Measurements from ENCODE around the gene SARS2. TPM values are rescaled to one million over a fixed set of nuclear protein-coding genes. Genes with fewer than 3 reads are reported as not detected.

The SARS2 gene
- total RNA-seq, 1 donor from 2014 or later, result 21.6 TPM

DNA sequence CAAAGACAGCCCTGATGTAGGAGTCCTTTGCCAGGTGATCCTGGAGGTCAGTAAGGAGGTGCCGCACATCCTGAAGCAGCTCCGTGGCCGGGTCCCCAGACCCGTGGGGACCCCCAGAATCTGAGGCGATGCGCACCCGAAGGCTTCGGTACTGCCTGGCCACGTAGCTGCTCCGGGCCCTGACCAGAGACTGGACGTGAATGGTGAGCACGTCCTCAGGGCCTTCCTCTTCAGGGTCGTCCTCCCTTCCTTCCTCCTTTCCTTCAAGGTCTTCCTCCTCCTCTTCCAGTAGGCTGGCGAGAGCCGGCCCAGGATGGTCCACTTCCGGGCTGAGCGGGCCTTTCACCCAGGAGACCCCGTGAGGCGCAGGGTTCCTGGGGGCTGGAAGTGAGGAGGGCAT is 60.0 kb downstream of the SARS2 start:
- Histone ChIP-seq H3K9me3 (no peaks in the 10 kb centered on the region), H3K27me3 (no peaks in the 10 kb centered on the region), H3K36me3 (no peaks in the 10 kb centered on the region), H3K4me3 (no peak overlapping the region), H3K4me1 (peaks cover 12% of the 10 kb centered on the region), H3K27ac (no peak overlapping the region)
- intact Hi-C loops (cut with DNase I), result no loop called here
- TF ChIP-seq CTCF (IDR thresholded peaks at IDR 0.05), result no peak
- DNase-seq (no peak), ATAC-seq (no peak)

DNA sequence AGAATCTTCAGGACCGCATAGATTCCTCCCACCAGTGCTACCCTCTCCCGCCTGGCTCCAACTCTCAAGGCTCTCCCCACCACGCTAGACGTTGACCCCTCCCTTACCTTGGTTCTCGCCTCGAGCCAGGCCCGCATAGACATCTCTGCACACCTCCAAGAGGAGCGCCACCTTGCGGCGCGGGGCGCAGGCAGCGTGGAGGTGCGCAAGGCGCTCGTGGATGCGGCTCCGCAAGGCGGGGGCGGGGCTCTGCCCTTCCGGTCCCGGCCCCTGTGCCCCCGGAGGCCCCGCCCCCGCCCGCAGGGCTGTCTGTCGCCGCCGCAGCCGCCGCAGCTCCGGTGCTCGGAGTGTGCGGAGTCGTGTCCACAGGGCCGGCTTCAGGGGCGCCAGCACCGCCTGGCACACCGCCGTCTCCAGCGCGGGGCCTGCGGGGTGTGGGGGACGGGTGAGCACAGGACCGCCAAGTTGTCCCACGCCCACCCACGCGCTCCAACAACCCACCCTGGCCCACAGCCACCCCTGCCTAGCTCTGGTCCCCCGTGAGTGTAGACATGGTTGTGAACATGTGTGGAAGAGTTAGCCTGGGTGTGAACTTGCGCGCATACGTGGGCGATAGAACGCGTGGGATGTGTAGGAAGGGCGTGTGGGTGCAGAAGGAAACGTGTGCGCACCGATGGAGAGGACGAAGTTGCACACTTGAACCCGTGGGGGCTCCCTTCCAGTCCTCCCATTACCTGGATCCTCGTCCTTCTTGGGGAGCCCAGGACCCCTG is 60.5 kb downstream of the SARS2 start:
- Histone ChIP-seq H3K36me3 (no peaks in the 10 kb centered on the region), H3K27ac (peak overlapping the region; percentile 21), H3K4me3 (peak overlapping the region; percentile 53), H3K9me3 (no peaks in the 10 kb centered on the region), H3K4me1 (peaks cover 17% of the 10 kb centered on the region), H3K27me3 (no peaks in the 10 kb centered on the region)
- DNase-seq (peak; percentile 97), ATAC-seq (peak; percentile 98)
- peak; percentile 87 for TF ChIP-seq CTCF (IDR thresholded peaks at IDR 0.05)
- intact Hi-C loops (cut with DNase I), result no loop called here

GRCh38 chr19:38869160-38869835 is 61.3 kb downstream of the SARS2 start:
- H3K36me3 ChIP-seq, result no peaks in the 10 kb centered on the region
- peak overlapping the region; percentile 21 for H3K27ac ChIP-seq
- H3K4me1 ChIP-seq, result peaks cover 23% of the 10 kb centered on the region
- intact Hi-C loops (cut with DNase I), result no loop called here
- no peaks in the 10 kb centered on the region for H3K9me3 ChIP-seq
- TF ChIP-seq CTCF (IDR thresholded peaks at IDR 0.05), result no peak
- ATAC-seq (peak; percentile 1), DNase-seq (no peak)
- H3K4me3 ChIP-seq, result peak overlapping the region; percentile 53
- H3K27me3 ChIP-seq, result no peaks in the 10 kb centered on the region

DNA sequence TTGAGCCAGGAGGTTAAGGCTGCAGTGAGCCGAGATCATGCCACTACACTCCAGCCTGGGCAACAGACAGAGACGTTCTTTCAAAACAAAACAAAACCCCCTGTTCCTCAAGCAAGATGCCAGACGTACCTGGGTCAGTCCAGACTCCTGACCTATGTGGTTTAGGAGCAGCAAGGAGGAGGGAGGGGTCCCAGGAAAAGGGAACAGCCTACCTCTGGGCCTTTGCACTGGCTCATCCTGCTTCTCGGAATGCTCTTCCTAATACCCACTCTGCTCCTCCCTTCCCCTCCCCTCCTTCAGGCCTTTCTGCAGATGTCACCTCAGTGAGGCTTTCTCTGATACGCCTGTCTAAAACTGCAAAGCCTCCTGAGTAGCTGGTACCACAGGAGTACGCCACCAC is 62.0 kb downstream of the SARS2 start:
- ATAC-seq (no peak), DNase-seq (no peak)
- H3K4me1 ChIP-seq, result peaks cover 28% of the 10 kb centered on the region
- no peak for TF ChIP-seq CTCF (IDR thresholded peaks at IDR 0.05)
- no peaks in the 10 kb centered on the region for H3K36me3 ChIP-seq
- intact Hi-C loops (cut with DNase I), result no loop called here
- no peak overlapping the region for H3K27ac ChIP-seq
- H3K4me3 ChIP-seq, result peak overlapping the region; percentile 53
- H3K9me3 ChIP-seq, result no peaks in the 10 kb centered on the region
- H3K27me3 ChIP-seq, result no peaks in the 10 kb centered on the region

DNA sequence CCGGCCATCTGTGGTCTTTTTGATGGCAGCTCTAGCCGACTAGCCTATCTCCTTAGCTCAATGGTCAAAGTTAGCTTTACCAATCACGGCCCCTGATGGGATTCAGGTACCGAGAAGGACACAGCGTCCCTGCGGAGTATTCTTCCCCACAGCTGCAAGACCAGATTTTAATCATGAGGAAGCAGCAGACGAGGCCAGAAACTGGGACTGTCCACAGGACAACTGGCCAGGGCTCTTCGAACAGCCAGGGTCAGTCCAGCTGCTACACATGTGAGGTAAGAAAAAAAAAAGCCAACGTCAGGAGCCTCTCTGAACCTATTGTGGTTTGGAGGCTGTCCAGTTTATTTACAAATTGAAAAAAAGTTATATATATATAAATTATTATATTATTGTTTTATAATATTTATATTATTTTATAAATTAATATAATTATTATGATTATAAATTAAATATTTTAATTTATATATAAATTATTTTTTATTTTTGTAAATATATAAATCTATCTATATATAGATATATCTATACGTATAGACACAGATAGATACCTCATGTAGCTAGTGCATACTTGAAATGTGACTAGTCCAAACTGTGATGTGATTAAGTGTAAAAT is 63.3 kb downstream of the SARS2 start:
- H3K4me3 ChIP-seq, result no peak overlapping the region
- intact Hi-C loops (cut with DNase I), result no loop called here
- TF ChIP-seq CTCF (IDR thresholded peaks at IDR 0.05), result no peak
- H3K27ac ChIP-seq, result no peak overlapping the region
- no peaks in the 10 kb centered on the region for H3K36me3 ChIP-seq
- no peaks in the 10 kb centered on the region for H3K27me3 ChIP-seq
- DNase-seq (no peak), ATAC-seq (no peak)
- peaks cover 34% of the 10 kb centered on the region for H3K4me1 ChIP-seq
- no peaks in the 10 kb centered on the region for H3K9me3 ChIP-seq

Other genes starting within 250 kb of the SARS2 start
- 14.4 TPM for gene CAPN12, start 186.3 kb downstream of the SARS2 start, total RNA-seq
- gene LGALS7, start 157.2 kb downstream of the SARS2 start, total RNA-seq, result not detected
- gene LGALS7B, start 141.6 kb downstream of the SARS2 start, total RNA-seq, result 3.2 TPM
- gene LGALS4, start 117.8 kb downstream of the SARS2 start, total RNA-seq, result 3.7 TPM
- gene ECH1, start 99.0 kb downstream of the SARS2 start, total RNA-seq, result 210 TPM
- gene HNRNPL, start 80.8 kb downstream of the SARS2 start, total RNA-seq, result 248 TPM
- gene RINL, start 52.5 kb downstream of the SARS2 start, total RNA-seq, result 12.0 TPM
- 59.2 TPM for gene SIRT2, start 31.1 kb downstream of the SARS2 start, total RNA-seq
- 25.5 TPM for gene NFKBIB, start 30.8 kb downstream of the SARS2 start, total RNA-seq
- 0.67 TPM for gene CCER2, start 18.6 kb downstream of the SARS2 start, total RNA-seq
- gene MRPS12, start 181 bp upstream of the SARS2 start, total RNA-seq, result 28.8 TPM
- gene FBXO17, start 45.0 kb upstream of the SARS2 start, total RNA-seq, result 13.3 TPM
- 7.6 TPM for gene FBXO27, start 101.8 kb upstream of the SARS2 start, total RNA-seq
- not detected for gene ACP7, start 153.6 kb upstream of the SARS2 start, total RNA-seq
- gene PAK4, start 195.0 kb upstream of the SARS2 start, total RNA-seq, result 72.8 TPM